ENCODE data around the gene SUN5. TPM values are rescaled to one million over a fixed set of nuclear protein-coding genes. Genes with fewer than 3 reads are reported as not detected.

SUN5 gene
- total RNA-seq, 1 experiment from 2014 or later = not detected

DNA sequence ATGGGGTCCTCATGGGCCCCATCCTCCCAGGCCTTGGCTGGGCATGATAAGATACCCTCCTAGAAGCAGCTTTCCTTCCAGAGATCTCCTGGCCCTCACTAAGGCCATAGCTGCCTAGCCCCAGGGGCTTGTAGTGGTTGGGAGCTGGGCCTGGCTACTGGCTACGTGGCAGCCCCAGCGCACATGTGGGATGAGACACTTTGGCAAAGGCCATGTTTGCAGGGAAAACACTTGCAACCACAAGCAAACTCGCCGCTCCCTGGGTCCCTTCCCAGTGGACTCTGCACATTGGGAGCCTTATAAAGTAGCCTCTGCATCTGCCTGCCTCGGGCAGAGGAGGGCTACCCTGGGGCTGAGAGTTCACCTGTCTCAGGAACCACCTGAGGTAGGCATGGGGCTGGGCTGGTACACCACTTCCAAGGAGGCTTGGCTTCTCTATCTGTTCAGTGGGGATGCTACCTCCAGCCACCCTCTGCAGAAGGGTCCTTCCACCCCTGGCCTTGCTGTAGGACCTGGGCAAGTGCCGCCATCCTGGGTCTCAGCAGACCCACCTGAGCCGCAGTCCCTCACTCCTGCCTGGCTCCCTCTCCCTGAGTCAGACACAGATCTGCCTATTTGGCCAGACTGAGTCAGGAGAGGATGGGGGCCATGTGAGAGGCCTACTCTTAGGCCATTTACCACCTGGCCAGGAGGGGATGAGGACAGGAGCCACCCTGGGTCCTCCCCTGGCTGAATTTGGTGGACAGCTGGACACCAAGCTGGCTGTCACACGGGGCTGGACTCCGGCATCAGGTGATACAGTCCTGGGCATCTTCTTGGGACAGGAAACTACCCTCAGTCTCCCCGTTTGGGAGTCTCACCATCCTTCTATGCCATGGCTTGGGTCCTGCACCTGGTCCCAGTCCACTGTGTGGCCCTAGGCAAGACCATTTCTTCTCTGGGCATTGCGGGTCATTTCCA, 3.4 kb upstream of the SUN5 start, which contains the start of gene BPIFB2:
Gene BPIFB2, plus strand, starts transcription at position 329 of the 960 bp plus-strand sequence. CDS start 871 bp downstream, outside the sequence.
- BruUV-seq (replicated peaks) = no TSS peak
- POLR2A ChIA-PET = no interaction called here

DNA sequence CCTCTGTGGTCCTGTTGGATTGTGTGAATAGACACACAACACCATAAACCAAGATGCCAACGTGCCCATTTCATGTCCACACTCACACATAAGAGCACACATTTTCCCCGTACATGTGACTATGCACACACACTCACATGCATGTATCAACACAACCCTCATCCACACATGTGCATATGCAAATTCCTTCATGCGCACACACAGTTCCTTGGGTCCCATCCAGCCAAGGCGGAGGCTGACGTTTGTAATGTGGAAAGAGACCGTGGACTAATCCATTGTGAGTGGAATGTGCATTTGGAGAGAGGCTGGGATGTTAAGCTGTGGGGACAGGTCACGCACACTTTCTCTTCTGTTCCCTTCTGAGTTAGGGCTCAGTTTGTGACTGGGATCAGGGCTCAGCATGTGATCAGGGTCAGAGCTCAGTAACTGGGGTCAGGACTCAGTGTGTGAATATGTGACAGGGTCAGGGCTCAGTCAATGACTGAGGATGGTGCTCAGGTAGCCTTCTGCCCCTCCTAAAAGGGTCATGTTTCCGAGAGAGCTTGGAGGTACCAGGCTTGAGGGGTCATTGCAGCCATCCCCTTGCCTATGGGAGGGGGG, 2.6 kb upstream of the SUN5 start:
- Histone ChIP-seq H3K27me3 (ENCODE audit: control insufficient read depth, insufficient read depth, low read length) (no peaks in the 10 kb centered on the region; the same call in 1 of the 2 replicates), H3K4me3 (ENCODE audit: low read depth in 2 of 2, low read length in 2 of 2) (no peak overlapping the region), H3K4me1 (ENCODE audit: control insufficient read depth, insufficient read depth, low read length) (peaks cover 4% of the 10 kb centered on the region; the same call in 1 of the 2 replicates), H3K36me3 (ENCODE audit: control insufficient read depth, insufficient read depth, low read length) (no peaks in the 10 kb centered on the region), H3K27ac (ENCODE audit: low read length) (no peak overlapping the region), H3K9me3 (ENCODE audit: control insufficient read depth, insufficient read depth, low read depth, low read length) (no peaks in the 10 kb centered on the region)
- BruUV-seq (replicated peaks) = no TSS peak
- intact Hi-C loops (cut with micrococcal nuclease; ENCODE audit: unreplicated experiment) (no loop called here), in situ Hi-C loops (cut with HindIII; ENCODE audit: low pct_unique_long_range_greater_than_20kb, low sequenced_read_pairs) (no loop called here)
- CTCF ChIA-PET = no interaction called here
- POLR2A ChIA-PET = no interaction called here
- TF ChIP-seq TCF7L2 (IDR thresholded peaks at IDR 0.05; ENCODE audit: low read depth, low read length) = no peak
- TF ChIP-seq, protein P1, sequence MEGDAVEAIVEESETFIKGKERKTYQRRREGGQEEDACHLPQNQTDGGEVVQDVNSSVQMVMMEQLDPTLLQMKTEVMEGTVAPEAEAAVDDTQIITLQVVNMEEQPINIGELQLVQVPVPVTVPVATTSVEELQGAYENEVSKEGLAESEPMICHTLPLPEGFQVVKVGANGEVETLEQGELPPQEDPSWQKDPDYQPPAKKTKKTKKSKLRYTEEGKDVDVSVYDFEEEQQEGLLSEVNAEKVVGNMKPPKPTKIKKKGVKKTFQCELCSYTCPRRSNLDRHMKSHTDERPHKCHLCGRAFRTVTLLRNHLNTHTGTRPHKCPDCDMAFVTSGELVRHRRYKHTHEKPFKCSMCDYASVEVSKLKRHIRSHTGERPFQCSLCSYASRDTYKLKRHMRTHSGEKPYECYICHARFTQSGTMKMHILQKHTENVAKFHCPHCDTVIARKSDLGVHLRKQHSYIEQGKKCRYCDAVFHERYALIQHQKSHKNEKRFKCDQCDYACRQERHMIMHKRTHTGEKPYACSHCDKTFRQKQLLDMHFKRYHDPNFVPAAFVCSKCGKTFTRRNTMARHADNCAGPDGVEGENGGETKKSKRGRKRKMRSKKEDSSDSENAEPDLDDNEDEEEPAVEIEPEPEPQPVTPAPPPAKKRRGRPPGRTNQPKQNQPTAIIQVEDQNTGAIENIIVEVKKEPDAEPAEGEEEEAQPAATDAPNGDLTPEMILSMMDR (IDR thresholded peaks at IDR 0.05) = no peak
- TF ChIP-seq SIN3A (IDR thresholded peaks at IDR 0.05; ENCODE audit: borderline replicate concordance, insufficient read depth, low read depth, low read length) = no peak
- TF ChIP-seq, protein P2, sequence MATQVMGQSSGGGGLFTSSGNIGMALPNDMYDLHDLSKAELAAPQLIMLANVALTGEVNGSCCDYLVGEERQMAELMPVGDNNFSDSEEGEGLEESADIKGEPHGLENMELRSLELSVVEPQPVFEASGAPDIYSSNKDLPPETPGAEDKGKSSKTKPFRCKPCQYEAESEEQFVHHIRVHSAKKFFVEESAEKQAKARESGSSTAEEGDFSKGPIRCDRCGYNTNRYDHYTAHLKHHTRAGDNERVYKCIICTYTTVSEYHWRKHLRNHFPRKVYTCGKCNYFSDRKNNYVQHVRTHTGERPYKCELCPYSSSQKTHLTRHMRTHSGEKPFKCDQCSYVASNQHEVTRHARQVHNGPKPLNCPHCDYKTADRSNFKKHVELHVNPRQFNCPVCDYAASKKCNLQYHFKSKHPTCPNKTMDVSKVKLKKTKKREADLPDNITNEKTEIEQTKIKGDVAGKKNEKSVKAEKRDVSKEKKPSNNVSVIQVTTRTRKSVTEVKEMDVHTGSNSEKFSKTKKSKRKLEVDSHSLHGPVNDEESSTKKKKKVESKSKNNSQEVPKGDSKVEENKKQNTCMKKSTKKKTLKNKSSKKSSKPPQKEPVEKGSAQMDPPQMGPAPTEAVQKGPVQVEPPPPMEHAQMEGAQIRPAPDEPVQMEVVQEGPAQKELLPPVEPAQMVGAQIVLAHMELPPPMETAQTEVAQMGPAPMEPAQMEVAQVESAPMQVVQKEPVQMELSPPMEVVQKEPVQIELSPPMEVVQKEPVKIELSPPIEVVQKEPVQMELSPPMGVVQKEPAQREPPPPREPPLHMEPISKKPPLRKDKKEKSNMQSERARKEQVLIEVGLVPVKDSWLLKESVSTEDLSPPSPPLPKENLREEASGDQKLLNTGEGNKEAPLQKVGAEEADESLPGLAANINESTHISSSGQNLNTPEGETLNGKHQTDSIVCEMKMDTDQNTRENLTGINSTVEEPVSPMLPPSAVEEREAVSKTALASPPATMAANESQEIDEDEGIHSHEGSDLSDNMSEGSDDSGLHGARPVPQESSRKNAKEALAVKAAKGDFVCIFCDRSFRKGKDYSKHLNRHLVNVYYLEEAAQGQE (IDR thresholded peaks at IDR 0.05; ENCODE audit: insufficient read depth in 1 of 2, low read depth in 2 of 2, low read length in 1 of 2) = no peak
- no peak for TF ChIP-seq POLR2AphosphoS5 (IDR thresholded peaks at IDR 0.05; ENCODE audit: low read depth, low read length)
- no peak for DNase-seq (ENCODE audit: low read depth, low spot score)
- ATAC-seq = no peak

More for the DNA sequence above, 3.4 kb upstream of the SUN5 start, which contains the start of gene BPIFB2:
- no peak for ATAC-seq
- intact Hi-C loops (cut with micrococcal nuclease; ENCODE audit: unreplicated experiment) (no loop called here), in situ Hi-C loops (cut with HindIII; ENCODE audit: low pct_unique_long_range_greater_than_20kb, low sequenced_read_pairs) (no loop called here)
- H3K27me3 ChIP-seq (ENCODE audit: control insufficient read depth, insufficient read depth, low read length) = no peaks in the 10 kb centered on the region; the same call in 1 of the 2 replicates
- no peaks in the 10 kb centered on the region for H3K36me3 ChIP-seq (ENCODE audit: control insufficient read depth, insufficient read depth, low read length)
- CTCF ChIA-PET = no interaction called here
- H3K4me1 ChIP-seq (ENCODE audit: control insufficient read depth, insufficient read depth, low read length) = peaks cover 4% of the 10 kb centered on the region; the same call in 1 of the 2 replicates
- TF ChIP-seq SIN3A (IDR thresholded peaks at IDR 0.05; ENCODE audit: borderline replicate concordance, insufficient read depth, low read depth, low read length) (no peak), POLR2AphosphoS5 (IDR thresholded peaks at IDR 0.05; ENCODE audit: low read depth, low read length) (no peak), TCF7L2 (IDR thresholded peaks at IDR 0.05; ENCODE audit: low read depth, low read length) (no peak)
- TF ChIP-seq, protein P1 (IDR thresholded peaks at IDR 0.05) = no peak
- TF ChIP-seq, protein P2 (IDR thresholded peaks at IDR 0.05; ENCODE audit: insufficient read depth in 1 of 2, low read depth in 2 of 2, low read length in 1 of 2) = no peak
- no peaks in the 10 kb centered on the region for H3K9me3 ChIP-seq (ENCODE audit: control insufficient read depth, insufficient read depth, low read depth, low read length)
- no peak within 1 kb of the TSS for H3K27ac ChIP-seq (ENCODE audit: low read length)
- no peak within 1 kb of the TSS for H3K4me3 ChIP-seq (ENCODE audit: low read depth in 2 of 2, low read length in 2 of 2)
- DNase-seq (ENCODE audit: low read depth, low spot score) = no peak

Measured in Panc1 (cell line).